Keratinocyte (primary cell): ENCODE data around the gene HOXA5.

ENCODE experiments used
- EZH2 ChIP-seq: IDR thresholded peaks from one replicate; pipeline ENCODE4 v1.6.1; 2012; ENCODE audit warnings: inconsistent platforms, mild to moderate bottlenecking, low read length, moderate library complexity
- TF ChIP-seq, protein P1 (sequence below), 3 experiments: IDR thresholded peaks in 1 of 3; conservative IDR thresholded peaks in 1 of 3; optimal IDR thresholded peaks in 1 of 3; 2 replicates in 2 of 3; 3 replicates in 1 of 3; pipeline versions ENCODE3 to v1.5.1; 2011; ENCODE audit warnings: low read length in 3 of 3, mild to moderate bottlenecking in 3 of 3, moderate library complexity in 2 of 3, control low read depth in 1 of 3, inconsistent platforms in 1 of 3; ENCODE audit not compliant: insufficient read depth in 2 of 3; ENCODE audit errors: extremely low read depth in 1 of 3

DNA sequence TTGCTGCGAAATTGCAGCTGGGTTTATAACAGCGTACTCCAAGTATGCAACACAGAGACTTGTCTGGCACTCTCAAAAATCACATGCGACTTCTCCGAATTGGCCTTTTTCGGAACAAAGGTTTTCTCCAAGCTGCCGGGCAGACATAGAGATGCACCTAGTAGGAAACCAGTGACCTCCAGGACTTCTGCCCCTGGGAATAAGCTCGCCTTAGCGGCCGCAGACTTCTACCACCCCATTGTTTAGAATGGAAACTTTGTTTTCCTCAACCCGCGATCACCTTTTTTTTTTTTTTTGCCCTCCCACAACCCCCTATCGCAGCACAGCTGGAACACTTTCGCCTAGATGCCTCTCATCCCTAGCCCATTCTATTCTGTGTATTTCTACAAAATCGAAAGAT, 35.5 kb upstream of the HOXA5 start:
- TF ChIP-seq, protein P1, sequence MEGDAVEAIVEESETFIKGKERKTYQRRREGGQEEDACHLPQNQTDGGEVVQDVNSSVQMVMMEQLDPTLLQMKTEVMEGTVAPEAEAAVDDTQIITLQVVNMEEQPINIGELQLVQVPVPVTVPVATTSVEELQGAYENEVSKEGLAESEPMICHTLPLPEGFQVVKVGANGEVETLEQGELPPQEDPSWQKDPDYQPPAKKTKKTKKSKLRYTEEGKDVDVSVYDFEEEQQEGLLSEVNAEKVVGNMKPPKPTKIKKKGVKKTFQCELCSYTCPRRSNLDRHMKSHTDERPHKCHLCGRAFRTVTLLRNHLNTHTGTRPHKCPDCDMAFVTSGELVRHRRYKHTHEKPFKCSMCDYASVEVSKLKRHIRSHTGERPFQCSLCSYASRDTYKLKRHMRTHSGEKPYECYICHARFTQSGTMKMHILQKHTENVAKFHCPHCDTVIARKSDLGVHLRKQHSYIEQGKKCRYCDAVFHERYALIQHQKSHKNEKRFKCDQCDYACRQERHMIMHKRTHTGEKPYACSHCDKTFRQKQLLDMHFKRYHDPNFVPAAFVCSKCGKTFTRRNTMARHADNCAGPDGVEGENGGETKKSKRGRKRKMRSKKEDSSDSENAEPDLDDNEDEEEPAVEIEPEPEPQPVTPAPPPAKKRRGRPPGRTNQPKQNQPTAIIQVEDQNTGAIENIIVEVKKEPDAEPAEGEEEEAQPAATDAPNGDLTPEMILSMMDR (optimal IDR thresholded peaks at IDR 0.05 in 1 of 3, IDR thresholded peaks at IDR 0.05 in 1 of 3, conservative IDR thresholded peaks at IDR 0.05 in 1 of 3; ENCODE audit: extremely low read depth in 1 of 3, insufficient read depth in 2 of 3, low read length in 3 of 3), result no peak
- TF ChIP-seq EZH2, result no peak
